GM21786 (cell line): ENCODE results near the gene MT1HL1.
"Not testable (repeated sequence)": the region's sequence is repeated elsewhere in the genome, so short reads cannot be mapped to it uniquely, and the experiment has no call there.

Experiments
- ATAC-seq: cut with Tn5 transposase; IDR thresholded peaks from one replicate; pipeline ENCODE4 v1.9.1; 2021; ENCODE audit not compliant: unreplicated experiment

Gene MT1HL1

GRCh38 chr1:236979149-236979900 lies 24.9 kb downstream of the MT1HL1 start:
- ATAC-seq = no peak

- ATAC-seq = no peak
Measured at GRCh38 chr1:236978740-236979139, 25.5 kb downstream of the MT1HL1 start.

- no peak for ATAC-seq
Measured at GRCh38 chr1:236975461-236975860, 28.8 kb downstream of the MT1HL1 start.

- ATAC-seq = not testable (repeated sequence)
Measured at GRCh38 chr1:236974025-236974424, 30.2 kb downstream of the MT1HL1 start.

- no peak for ATAC-seq
Measured at GRCh38 chr1:236966636-236967035, 37.6 kb downstream of the MT1HL1 start.

GRCh38 chr1:236963920-236964319 lies 40.3 kb downstream of the MT1HL1 start:
- ATAC-seq = no peak

- no peak for ATAC-seq
Measured at GRCh38 chr1:236959112-236959511, 45.1 kb downstream of the MT1HL1 start.

GRCh38 chr1:236957235-236957634 lies 47.0 kb downstream of the MT1HL1 start:
- no peak for ATAC-seq
